Measurements from ENCODE around the gene NAT14.

DNA sequence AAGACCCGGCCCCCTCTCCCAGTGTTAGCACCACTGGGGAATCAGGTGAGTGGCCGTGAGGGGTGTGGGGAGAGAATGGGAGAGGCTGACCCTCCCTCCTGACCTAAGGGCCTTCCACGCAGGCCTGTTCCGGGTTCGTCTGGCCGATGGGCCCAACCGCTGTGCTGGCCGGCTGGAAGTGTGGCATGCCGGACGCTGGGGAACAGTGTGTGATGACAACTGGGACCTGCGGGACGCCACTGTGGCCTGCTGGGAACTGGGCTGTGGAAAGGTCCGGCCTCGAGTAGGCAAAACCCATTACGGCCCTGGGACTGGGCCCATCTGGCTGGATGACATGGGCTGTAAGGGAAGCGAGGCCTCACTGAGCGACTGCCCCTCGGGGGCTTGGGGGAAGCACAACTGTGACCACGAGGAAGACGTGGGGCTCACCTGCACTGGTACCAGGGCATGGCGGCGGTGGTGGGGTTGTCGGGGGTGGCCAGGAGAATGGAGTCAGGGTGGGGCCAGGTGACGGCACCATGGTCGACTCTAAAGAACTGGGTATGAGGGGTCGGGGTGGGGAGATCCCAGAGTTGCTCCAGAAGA lies 15.5 kb downstream of the NAT14 start:
- TF ChIP-seq, protein P1, sequence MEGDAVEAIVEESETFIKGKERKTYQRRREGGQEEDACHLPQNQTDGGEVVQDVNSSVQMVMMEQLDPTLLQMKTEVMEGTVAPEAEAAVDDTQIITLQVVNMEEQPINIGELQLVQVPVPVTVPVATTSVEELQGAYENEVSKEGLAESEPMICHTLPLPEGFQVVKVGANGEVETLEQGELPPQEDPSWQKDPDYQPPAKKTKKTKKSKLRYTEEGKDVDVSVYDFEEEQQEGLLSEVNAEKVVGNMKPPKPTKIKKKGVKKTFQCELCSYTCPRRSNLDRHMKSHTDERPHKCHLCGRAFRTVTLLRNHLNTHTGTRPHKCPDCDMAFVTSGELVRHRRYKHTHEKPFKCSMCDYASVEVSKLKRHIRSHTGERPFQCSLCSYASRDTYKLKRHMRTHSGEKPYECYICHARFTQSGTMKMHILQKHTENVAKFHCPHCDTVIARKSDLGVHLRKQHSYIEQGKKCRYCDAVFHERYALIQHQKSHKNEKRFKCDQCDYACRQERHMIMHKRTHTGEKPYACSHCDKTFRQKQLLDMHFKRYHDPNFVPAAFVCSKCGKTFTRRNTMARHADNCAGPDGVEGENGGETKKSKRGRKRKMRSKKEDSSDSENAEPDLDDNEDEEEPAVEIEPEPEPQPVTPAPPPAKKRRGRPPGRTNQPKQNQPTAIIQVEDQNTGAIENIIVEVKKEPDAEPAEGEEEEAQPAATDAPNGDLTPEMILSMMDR (conservative IDR thresholded peaks at IDR 0.05; ENCODE audit: low read depth, low read length) = no peak
- no peak for TF ChIP-seq EZH2phosphoT487 (IDR thresholded peaks at IDR 0.05; ENCODE audit: borderline replicate concordance, low read length)

Measured in PC-3 (cell line).